Psoas muscle (tissue), 8 donors: ENCODE data around the gene IGFLR1. TPM values are rescaled to one million over a fixed set of nuclear protein-coding genes. Genes with fewer than 3 reads are reported as not detected.
"Not testable (repeated sequence)": the region's sequence is repeated elsewhere in the genome, so short reads cannot be mapped to it uniquely, and the experiment has no call there.

Experiments used
- ATAC-seq, 4 donors: fragments of 200-7000 bp; cut with Tn5 transposase; one replicate each; pipeline ENCODE4 v1.9.1; 2020; ENCODE audit warnings: moderate library complexity in 3 of 4, mild to moderate bottlenecking in 2 of 4
- DNase-seq, 2 donors: peaks; one replicate each; pipeline ENCODE4 v3.0.0-alpha.2; 2020
- H3K27ac ChIP-seq: fragments of 200-600 bp; one replicate; pipeline ENCODE4 v1.8.0; 2022
- H3K27me3 ChIP-seq, 3 donors: fragments of 200-600 bp in 1 of 3; one replicate each; pipeline versions ENCODE4 v1.6.1 to v1.8.0; 2013 to 2022; ENCODE audit warnings: low read length in 2 of 3, mild to moderate bottlenecking in 2 of 3, moderate library complexity in 1 of 3; ENCODE audit not compliant: insufficient read depth in 3 of 3
- H3K36me3 ChIP-seq, 2 donors: fragments of 200-600 bp in 1 of 2; one replicate each; pipeline versions ENCODE4 v1.6.1 to v1.8.0; 2013 to 2022; ENCODE audit warnings: low read depth in 1 of 2, mild to moderate bottlenecking in 1 of 2, moderate library complexity in 1 of 2; ENCODE audit not compliant: insufficient read depth in 1 of 2
- H3K4me1 ChIP-seq: fragments of 200-600 bp; one replicate; pipeline ENCODE4 v1.8.0; 2022
- H3K4me3 ChIP-seq: fragments of 200-600 bp; one replicate; pipeline ENCODE4 v1.8.0; 2022; ENCODE audit warnings: mild to moderate bottlenecking
- H3K9me3 ChIP-seq: fragments of 200-600 bp; one replicate; pipeline ENCODE4 v1.8.0; 2022
- CTCF ChIP-seq: fragments of 200-600 bp; IDR thresholded peaks from one replicate; pipeline ENCODE4 v1.8.0; 2022; ENCODE audit warnings: antibody characterized with exemption
- WGBS, 3 donors: extraction: QIAGEN DNeasy Blood & Tissue Kit; methylation state at CpG; one replicate each; pipeline versions ENCODE4 v1.1.6 to v1.1.7; 2013; 5-methylcytosine and 5-hydroxymethylcytosine counted together
- intact Hi-C, 2 donors: fragments of 100-400 bp; cut with DNase I; formaldehyde crosslinking; loops; one replicate each; pipeline versions ENCODE4 v1.11.0 to v1.14.2; 2022
- polyA plus RNA-seq, 3 donors: library from polyadenylated mRNA; stranded (reverse); fragments of 200-250 nt; gene quantifications; one replicate each; pipeline ENCODE4 v1.2.3, GENCODE V29; 2013
- total RNA-seq, 4 donors: library from RNA; stranded (reverse); fragmentation: NEBNext Ultra II Directional in 2 of 4; extraction: Animal tissue kit (Norgen Biotek cat#: 25700) in 2 of 4; gene quantifications; one replicate each; pipeline versions ENCODE4 v1.2.1 to v1.2.4, GENCODE V29; 2021 to 2023
- donor health status: healthy with polysubstance abuse.
- donor health status: DM: no; HTN: no; CAD: no; lungs with moderate emphysema.
- donor health status: Bipolar disorder and iron deficiency.
- donor health status: healthy.
- donor health status: DM: yes; HTN: yes; CAD: no.
- donor health status: DM: no; HTN: no; CAD: no.
- donor health status: DM: no; HTN: no; CAD: no.
- donor health status: DM: yes; HTN: yes; CAD: no.

IGFLR1 gene
- total and polyA plus RNA-seq, 7 donors: 2.0 to 12.4 (median 5.8) TPM

GRCh38 chr19:35692010-35692409 lies 50.2 kb downstream of the IGFLR1 start:
- DNase-seq (no peak), ATAC-seq (no peak)
- H3K9me3 ChIP-seq: no peaks in the 10 kb centered on the region
- no peak overlapping the region for H3K27ac ChIP-seq
- no peak overlapping the region for H3K4me3 ChIP-seq
- no peaks in the 10 kb centered on the region for H3K4me1 ChIP-seq
- intact Hi-C loops: loop anchor here (5.0 kb wide), 1 partner anchor 240 kb away; no protein-coding TSS in a partner anchor
- H3K27me3 ChIP-seq: peaks cover 0 to 7% (median 0%) of the 10 kb centered on the region in 3 donors
- H3K36me3 ChIP-seq: no peaks in the 10 kb centered on the region
- no peak for TF ChIP-seq CTCF
- 81 to 89% (median 86%) methylated on average over 11 of the region's 11 CpGs for WGBS, 3 donors

GRCh38 chr19:35691106-35691505 lies 51.1 kb downstream of the IGFLR1 start:
- not testable (repeated sequence) for H3K4me3 ChIP-seq, H3K9me3 ChIP-seq, H3K27ac ChIP-seq, H3K27me3 ChIP-seq, DNase-seq, H3K4me1 ChIP-seq, H3K36me3 ChIP-seq, ATAC-seq
- 87 to 93% (median 92%) methylated on average over 21 to 37 of the region's 37 CpGs for WGBS, 3 donors
- intact Hi-C loops: loop anchor here (5.0 kb wide), 1 partner anchor 241 kb away; no protein-coding TSS in a partner anchor

GRCh38 chr19:35689836-35690235 lies 52.4 kb downstream of the IGFLR1 start:
- Histone ChIP-seq H3K36me3 (no peaks in the 10 kb centered on the region), H3K27me3 (peaks cover 0 to 7% (median 0%) of the 10 kb centered on the region in 3 donors), H3K4me3 (no peak overlapping the region), H3K4me1 (no peaks in the 10 kb centered on the region), H3K9me3 (no peaks in the 10 kb centered on the region), H3K27ac (no peak overlapping the region)
- DNase-seq (no peak), ATAC-seq (no peak)
- intact Hi-C loops: loop anchor here (5.0 kb wide), 1 partner anchor 242 kb away; no protein-coding TSS in a partner anchor
- TF ChIP-seq CTCF: no peak
- WGBS, 3 donors: 15 to 18% (median 16%) methylated on average over 4 of the region's 4 CpGs

Other genes with a start within 250 kb of the IGFLR1 start
- gene DMKN, start 228.8 kb downstream of the IGFLR1 start, total RNA-seq: under 1 TPM in 3 of 4 donors, not detected in 1; 0.44 to 0.63 (median 0.45) TPM
- under 1 TPM; 0.21 to 0.77 (median 0.73) TPM for gene DMKN, start 228.8 kb downstream of the IGFLR1 start, polyA plus RNA-seq
- not detected for gene SBSN, start 214.1 kb downstream of the IGFLR1 start, total RNA-seq
- under 1 TPM in 1 of 3 donors, not detected in 2; 0.09 TPM for gene SBSN, start 214.1 kb downstream of the IGFLR1 start, polyA plus RNA-seq
- not detected for gene GAPDHS, start 209.0 kb downstream of the IGFLR1 start, total RNA-seq
- gene GAPDHS, start 209.0 kb downstream of the IGFLR1 start, polyA plus RNA-seq: not detected
- gene TMEM147, start 196.8 kb downstream of the IGFLR1 start, total RNA-seq: 100 to 1,000 TPM in 1 of 4 donors, 10 to 100 TPM in 3; 77.1 to 103 (median 85.5) TPM
- 100 to 1,000 TPM; 143 to 245 (median 202) TPM for gene TMEM147, start 196.8 kb downstream of the IGFLR1 start, polyA plus RNA-seq
- gene ATP4A, start 178.8 kb downstream of the IGFLR1 start, total RNA-seq: not detected
- gene ATP4A, start 178.8 kb downstream of the IGFLR1 start, polyA plus RNA-seq: not detected
- not detected for gene PMIS2, start 156.3 kb downstream of the IGFLR1 start, total RNA-seq
- not detected for gene PMIS2, start 156.3 kb downstream of the IGFLR1 start, polyA plus RNA-seq
- gene HAUS5, start 129.7 kb downstream of the IGFLR1 start, total RNA-seq: 1 to 10 TPM; 2.5 to 6.1 (median 4.8) TPM
- gene HAUS5, start 129.7 kb downstream of the IGFLR1 start, polyA plus RNA-seq: 1 to 10 TPM; 3.3 to 3.9 (median 3.6) TPM
- 10 to 100 TPM; 50.1 to 68.1 (median 59.1) TPM for gene RBM42, start 113.4 kb downstream of the IGFLR1 start, total RNA-seq
- gene RBM42, start 113.4 kb downstream of the IGFLR1 start, polyA plus RNA-seq: 10 to 100 TPM; 53.2 to 69.1 (median 61.1) TPM
- not detected for gene ETV2, start 100.7 kb downstream of the IGFLR1 start, total RNA-seq
- under 1 TPM; 0.19 to 0.23 (median 0.20) TPM for gene ETV2, start 100.7 kb downstream of the IGFLR1 start, polyA plus RNA-seq
- 100 to 1,000 TPM; 631 to 878 (median 757) TPM for gene COX6B1, start 94.1 kb downstream of the IGFLR1 start, total RNA-seq
- gene COX6B1, start 94.1 kb downstream of the IGFLR1 start, polyA plus RNA-seq: 1,000 to 10,000 TPM in 2 of 3 donors, 100 to 1,000 TPM in 1; 912 to 1,724 (median 1,459) TPM
- not detected for gene UPK1A, start 75.9 kb downstream of the IGFLR1 start, total RNA-seq
- gene UPK1A, start 75.9 kb downstream of the IGFLR1 start, polyA plus RNA-seq: under 1 TPM; 0.17 to 0.31 (median 0.24) TPM
- gene ZBTB32, start 37.9 kb downstream of the IGFLR1 start, total RNA-seq: not detected
- gene ZBTB32, start 37.9 kb downstream of the IGFLR1 start, polyA plus RNA-seq: under 1 TPM in 2 of 3 donors, not detected in 1; 0.08 to 0.10 TPM
- gene KMT2B, start 24.4 kb downstream of the IGFLR1 start, total RNA-seq: 10 to 100 TPM; 18.0 to 29.0 (median 23.4) TPM
- 10 to 100 TPM; 13.4 to 20.0 (median 19.2) TPM for gene KMT2B, start 24.4 kb downstream of the IGFLR1 start, polyA plus RNA-seq
- 10 to 100 TPM; 13.3 to 28.7 (median 19.6) TPM for gene U2AF1L4, start 3.0 kb upstream of the IGFLR1 start, total RNA-seq
- 10 to 100 TPM; 12.3 to 26.6 (median 13.6) TPM for gene U2AF1L4, start 3.0 kb upstream of the IGFLR1 start, polyA plus RNA-seq
- 10 to 100 TPM; 34.7 to 41.0 (median 36.7) TPM for gene PSENEN, start 3.2 kb upstream of the IGFLR1 start, total RNA-seq
- gene PSENEN, start 3.2 kb upstream of the IGFLR1 start, polyA plus RNA-seq: 100 to 1,000 TPM in 1 of 3 donors, 10 to 100 TPM in 2; 61.6 to 116 (median 67.7) TPM
- gene LIN37, start 6.1 kb upstream of the IGFLR1 start, total RNA-seq: 10 to 100 TPM in 1 of 4 donors, 1 to 10 TPM in 3; 3.1 to 14.5 (median 7.9) TPM
- 10 to 100 TPM; 17.8 to 26.8 (median 23.1) TPM for gene LIN37, start 6.1 kb upstream of the IGFLR1 start, polyA plus RNA-seq
- 1,000 to 10,000 TPM in 1 of 4 donors, 100 to 1,000 TPM in 3; 656 to 1,308 (median 674) TPM for gene HSPB6, start 14.6 kb upstream of the IGFLR1 start, total RNA-seq
- 100 to 1,000 TPM; 303 to 719 (median 476) TPM for gene HSPB6, start 14.6 kb upstream of the IGFLR1 start, polyA plus RNA-seq
- gene PROSER3, start 15.7 kb upstream of the IGFLR1 start, total RNA-seq: 10 to 100 TPM in 1 of 4 donors, 1 to 10 TPM in 3; 4.2 to 16.2 (median 9.0) TPM
- 10 to 100 TPM in 1 of 3 donors, 1 to 10 TPM in 2; 4.6 to 14.2 (median 5.3) TPM for gene PROSER3, start 15.7 kb upstream of the IGFLR1 start, polyA plus RNA-seq
- gene ARHGAP33, start 33.1 kb upstream of the IGFLR1 start, total RNA-seq: 1 to 10 TPM in 3 of 4 donors, under 1 TPM in 1; 0.68 to 4.0 (median 2.2) TPM
- gene ARHGAP33, start 33.1 kb upstream of the IGFLR1 start, polyA plus RNA-seq: 1 to 10 TPM in 2 of 3 donors, under 1 TPM in 1; 0.96 to 1.4 (median 1.3) TPM
- not detected for gene PRODH2, start 70.4 kb upstream of the IGFLR1 start, total RNA-seq
- gene PRODH2, start 70.4 kb upstream of the IGFLR1 start, polyA plus RNA-seq: not detected
- gene NPHS1, start 110.1 kb upstream of the IGFLR1 start, total RNA-seq: not detected
- not detected for gene NPHS1, start 110.1 kb upstream of the IGFLR1 start, polyA plus RNA-seq
- not detected for gene KIRREL2, start 114.5 kb upstream of the IGFLR1 start, total RNA-seq
- not detected for gene KIRREL2, start 114.5 kb upstream of the IGFLR1 start, polyA plus RNA-seq
- gene APLP1, start 126.1 kb upstream of the IGFLR1 start, total RNA-seq: 1 to 10 TPM in 1 of 4 donors, under 1 TPM in 3; 0.48 to 4.1 (median 0.78) TPM
- gene APLP1, start 126.1 kb upstream of the IGFLR1 start, polyA plus RNA-seq: 1 to 10 TPM in 1 of 3 donors, under 1 TPM in 2; 0.48 to 2.2 (median 1.00) TPM
- 1 to 10 TPM in 3 of 4 donors, under 1 TPM in 1; 0.90 to 2.2 (median 1.5) TPM for gene NFKBID, start 158.1 kb upstream of the IGFLR1 start, total RNA-seq
- gene NFKBID, start 158.1 kb upstream of the IGFLR1 start, polyA plus RNA-seq: 1 to 10 TPM in 2 of 3 donors, under 1 TPM in 1; 0.75 to 1.6 (median 1.2) TPM
- gene HCST, start 160.1 kb upstream of the IGFLR1 start, total RNA-seq: 1 to 10 TPM; 1.7 to 4.7 (median 3.1) TPM
- 1 to 10 TPM; 1.1 to 4.2 (median 3.5) TPM for gene HCST, start 160.1 kb upstream of the IGFLR1 start, polyA plus RNA-seq
- gene TYROBP, start 165.8 kb upstream of the IGFLR1 start, total RNA-seq: 10 to 100 TPM in 3 of 4 donors, 1 to 10 TPM in 1; 9.4 to 22.1 (median 14.2) TPM
- gene TYROBP, start 165.8 kb upstream of the IGFLR1 start, polyA plus RNA-seq: 10 to 100 TPM in 2 of 3 donors, 1 to 10 TPM in 1; 7.8 to 19.1 (median 10.6) TPM
- 10 to 100 TPM in 2 of 4 donors, 1 to 10 TPM in 2; 7.2 to 11.2 (median 10.0) TPM for gene LRFN3, start 193.9 kb upstream of the IGFLR1 start, total RNA-seq
- 10 to 100 TPM in 2 of 3 donors, 1 to 10 TPM in 1; 8.6 to 25.6 (median 11.3) TPM for gene LRFN3, start 193.9 kb upstream of the IGFLR1 start, polyA plus RNA-seq